ACHN (cell line): ENCODE data around the gene FOXP1.

Experiments used
- DNase-seq: peaks from one replicate; pipeline ENCODE4 v3.0.0-alpha.2; 2015
- in situ Hi-C: cut with HindIII; loops from 2 replicates; pipeline ENCODE4 v1.10.0; 2017; ENCODE audit warnings: low sequenced_read_pairs, low pct_ligation_motif_present, low pct_unique_long_range_greater_than_20kb

The FOXP1 gene

GRCh38 chr3:71090207-71090606, 493.3 kb downstream of the FOXP1 start:
- in situ Hi-C loops: no loop called here
- DNase-seq: no peak

GRCh38 chr3:71089271-71089847, 494.2 kb downstream of the FOXP1 start:
- in situ Hi-C loops: no loop called here
- DNase-seq: no peak

- in situ Hi-C loops: no loop called here
- no peak for DNase-seq
These were observed 494.8 kb downstream of the FOXP1 start for GRCh38 chr3:71088742-71089141.

GRCh38 chr3:71088019-71088708, 495.4 kb downstream of the FOXP1 start:
- in situ Hi-C loops: no loop called here
- DNase-seq: no peak

- DNase-seq: no peak
These were observed 496.1 kb downstream of the FOXP1 start for GRCh38 chr3:71087143-71088018.

GRCh38 chr3:71086777-71087142, 496.8 kb downstream of the FOXP1 start:
- in situ Hi-C loops: no loop called here
- DNase-seq: no peak

More at GRCh38 chr3:71087143-71088018, 496.1 kb downstream of the FOXP1 start:
- in situ Hi-C loops: no loop called here

GRCh38 chr3:71083726-71084131, 499.8 kb downstream of the FOXP1 start:
- no peak for DNase-seq
- in situ Hi-C loops: no loop called here

- DNase-seq: no peak
- in situ Hi-C loops: no loop called here
These were observed 500.7 kb downstream of the FOXP1 start for GRCh38 chr3:71082833-71083232.

- in situ Hi-C loops: no loop called here
- DNase-seq: peak; percentile 52
These were observed 502.9 kb downstream of the FOXP1 start for GRCh38 chr3:71080517-71081083.

GRCh38 chr3:71078723-71079525, 504.6 kb downstream of the FOXP1 start:
- in situ Hi-C loops: no loop called here
- DNase-seq: no peak

- in situ Hi-C loops: no loop called here
These were observed 505.3 kb downstream of the FOXP1 start for GRCh38 chr3:71078199-71078598.

GRCh38 chr3:71077070-71077469, 506.5 kb downstream of the FOXP1 start:
- in situ Hi-C loops: no loop called here
- no peak for DNase-seq

More at GRCh38 chr3:71078199-71078598, 505.3 kb downstream of the FOXP1 start:
- DNase-seq: no peak

- peak; percentile 29 for DNase-seq
- in situ Hi-C loops: no loop called here
These were observed 507.0 kb downstream of the FOXP1 start for GRCh38 chr3:71076361-71077002.

GRCh38 chr3:71075494-71075893, 508.0 kb downstream of the FOXP1 start:
- in situ Hi-C loops: no loop called here

GRCh38 chr3:71074423-71074822, 509.1 kb downstream of the FOXP1 start:
- in situ Hi-C loops: no loop called here

More at GRCh38 chr3:71075494-71075893, 508.0 kb downstream of the FOXP1 start:
- no peak for DNase-seq

GRCh38 chr3:71072986-71073385, 510.5 kb downstream of the FOXP1 start:
- in situ Hi-C loops: no loop called here
- no peak for DNase-seq

More at GRCh38 chr3:71074423-71074822, 509.1 kb downstream of the FOXP1 start:
- no peak for DNase-seq

- DNase-seq: no peak
- in situ Hi-C loops: no loop called here
These were observed 511.2 kb downstream of the FOXP1 start for GRCh38 chr3:71072287-71072686.
